Motor neuron (in vitro differentiated cells): ENCODE data around the gene COL23A1. TPM values are rescaled to one million over a fixed set of nuclear protein-coding genes. Genes with fewer than 3 reads are reported as not detected.

ENCODE experiments used
- ATAC-seq, 8 experiments: fragments of 200-7000 bp; cut with Tn5 transposase; replicated peaks in 6 of 8; 2 replicates each; pipeline ENCODE4 v1.8.0; 2021; ENCODE audit warnings: mild to moderate bottlenecking in 8 of 8, moderate library complexity in 8 of 8
- H3K27ac ChIP-seq, 2 donors: fragments of 250-450 bp; sonication (Bioruptor Pico); 2 replicates each; pipeline ENCODE4 v1.9.0; 2021; ENCODE audit warnings: antibody characterized with exemption in 2 of 2, mild to moderate bottlenecking in 2 of 2, moderate library complexity in 1 of 2
- H3K4me1 ChIP-seq, 2 donors: fragments of 250-450 bp; sonication (Bioruptor Pico); replicated peaks in 1 of 2; 2 replicates each; pipeline ENCODE4 v1.6.1; 2021; ENCODE audit warnings: antibody characterized with exemption in 2 of 2, mild to moderate bottlenecking in 2 of 2, moderate library complexity in 1 of 2
- H3K4me3 ChIP-seq, 5 donors: fragments of 250-450 bp; sonication (Bioruptor Pico); 2 replicates each; pipeline ENCODE4 v1.9.0; 2021; ENCODE audit warnings: antibody characterized with exemption in 5 of 5, mild to moderate bottlenecking in 5 of 5, moderate library complexity in 4 of 5
- WGBS, 10 experiments: fragments of 450-650 bp; shearing (Covaris generic); methylation state at CpG; one replicate each; pipeline ENCODE4 v1.0.0; 2022; 5-methylcytosine and 5-hydroxymethylcytosine counted together
- in situ Hi-C, 9 experiments: fragments of 400-800 bp; cut with MboI; loops; one replicate each; pipeline ENCODE4 v1.15.0; 2021; ENCODE audit warnings: low sequenced_read_pairs in 9 of 9, low pct_unique_long_range_greater_than_20kb in 2 of 9; ENCODE audit not compliant: unreplicated experiment in 9 of 9
- total RNA-seq, 8 experiments: library from RNA; unstranded; fragments of 300-600 nt; gene quantifications; 2 replicates each; pipeline versions ENCODE4 v1.2.3 to v1.2.4, GENCODE V29; 2022

Gene COL23A1
- total RNA-seq, 8 experiments from 2014 or later, result 0.10 to 10.8 (median 0.20) TPM

- in situ Hi-C loops, result no loop called here
- Histone ChIP-seq H3K4me3 (no peak overlapping the region), H3K4me1 (no peaks in the 10 kb centered on the region), H3K27ac (no peak overlapping the region)
- ATAC-seq, result no peak
- WGBS, 10 experiments, result 50 to 100% (median 96%) methylated on average over 1 to 4 of the region's 5 CpGs; no CpG with 5 or more reads in 2 of the 10 experiments
Observed at GRCh38 chr5:178216088-178216534, 374.1 kb downstream of the COL23A1 start.

GRCh38 chr5:178215280-178216002, 374.8 kb downstream of the COL23A1 start:
- Histone ChIP-seq H3K4me3 (no peak overlapping the region), H3K4me1 (no peaks in the 10 kb centered on the region), H3K27ac (no peak overlapping the region)
- WGBS, 10 experiments, result 73 to 100% (median 94%) methylated on average over 1 to 8 of the region's 13 CpGs; no CpG with 5 or more reads in 4 of the 10 experiments
- peak in 4 of 8 experiments; percentile 1 to 17 (median 12) for ATAC-seq
- in situ Hi-C loops, result no loop called here

DNA sequence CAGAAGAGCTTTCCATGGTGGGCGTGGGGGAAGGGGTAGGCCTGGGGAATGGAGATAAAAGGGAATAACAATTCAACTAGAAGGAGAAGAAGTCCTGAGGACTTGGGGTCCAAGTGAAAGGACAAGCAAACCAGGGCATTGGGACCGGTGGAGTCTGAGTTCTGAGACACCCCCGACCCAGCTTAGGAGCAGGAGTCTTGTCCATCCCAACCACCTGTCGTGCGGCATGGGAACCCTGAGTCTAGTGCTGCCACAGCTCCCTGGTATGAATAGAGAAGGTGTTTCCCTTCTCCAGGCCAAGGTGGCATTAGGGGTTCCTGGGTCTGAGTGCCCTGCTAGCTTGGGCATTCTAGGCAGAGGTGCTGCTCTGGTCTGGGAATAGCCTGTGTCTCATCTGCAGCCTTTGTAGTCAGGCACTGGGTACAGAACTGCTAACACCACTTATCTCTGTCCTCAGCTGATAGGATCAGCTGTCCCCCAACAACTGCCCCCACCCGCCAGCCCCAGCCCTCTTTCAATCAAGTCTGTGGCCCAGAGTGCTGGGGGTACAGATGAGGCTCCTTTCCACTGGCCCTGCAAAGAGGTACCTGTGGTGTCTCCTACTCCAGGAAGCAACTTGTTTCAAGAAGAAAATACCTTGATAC, 375.9 kb downstream of the COL23A1 start:
- H3K27ac ChIP-seq, result no peak overlapping the region
- H3K4me1 ChIP-seq, result no peaks in the 10 kb centered on the region
- in situ Hi-C loops, result no loop called here
- 87 to 98% (median 92%) methylated on average over 2 to 4 of the region's 6 CpGs; no CpG with 5 or more reads in 7 of the 10 experiments for WGBS, 10 experiments
- no peak overlapping the region for H3K4me3 ChIP-seq
- peak in 1 of 8 experiments; percentile 1 for ATAC-seq

DNA sequence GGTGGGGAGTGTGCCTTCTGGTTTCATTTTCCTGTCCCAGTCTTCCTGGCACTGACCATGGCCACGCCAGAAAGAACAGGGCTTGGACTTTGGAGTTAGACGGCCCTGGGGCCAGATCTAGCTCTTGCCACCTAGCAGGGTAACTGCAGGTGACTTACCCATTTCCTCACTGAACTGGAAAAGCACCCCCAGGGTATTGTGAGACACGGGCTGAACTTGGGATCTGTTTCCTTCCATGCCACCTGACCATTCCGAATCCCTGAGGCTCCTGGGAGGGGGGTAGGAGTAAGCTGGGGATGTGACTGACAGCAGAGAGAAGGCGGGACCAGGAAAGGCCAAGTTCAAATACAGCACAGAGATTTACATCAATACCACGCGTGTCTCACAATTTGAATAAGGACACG, 376.4 kb downstream of the COL23A1 start:
- peak in 3 of 8 experiments; percentile 1 for ATAC-seq
- no peak overlapping the region for H3K27ac ChIP-seq
- H3K4me1 ChIP-seq, result no peaks in the 10 kb centered on the region
- in situ Hi-C loops, result no loop called here
- 49 to 100% (median 84%) methylated on average over 1 to 4 of the region's 8 CpGs; no CpG with 5 or more reads in 2 of the 10 experiments for WGBS, 10 experiments
- H3K4me3 ChIP-seq, result no peak overlapping the region

DNA sequence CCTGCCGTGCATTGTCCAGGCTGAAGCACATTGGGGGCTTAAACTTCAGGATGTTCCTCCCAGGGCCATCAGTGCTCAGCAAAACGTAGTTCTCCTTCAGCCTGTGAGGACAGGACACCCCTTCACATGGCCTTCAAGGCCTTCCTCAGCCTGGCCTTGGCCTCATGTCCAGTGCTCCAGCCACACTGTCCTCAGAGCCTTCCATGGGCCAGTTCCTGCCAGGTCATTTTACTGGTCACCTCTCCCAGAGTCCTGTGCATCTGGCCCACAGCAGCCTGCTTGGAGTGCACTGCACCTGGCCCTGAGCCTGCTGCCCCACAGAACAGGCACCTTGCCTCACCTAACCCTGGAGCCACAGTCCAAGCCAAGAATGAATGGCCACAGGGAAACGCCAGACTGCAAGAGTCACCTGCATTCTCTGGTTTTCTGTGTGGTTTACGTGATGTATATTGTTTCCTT, 377.2 kb downstream of the COL23A1 start:
- peak in 3 of 8 experiments; percentile 2 to 4 (median 2) for ATAC-seq
- Histone ChIP-seq H3K4me1 (no peaks in the 10 kb centered on the region), H3K4me3 (no peak overlapping the region), H3K27ac (no peak overlapping the region)
- in situ Hi-C loops, result no loop called here
- 80 to 100% (median 86%) methylated on average over 1 to 3 of the region's 4 CpGs; no CpG with 5 or more reads in 3 of the 10 experiments for WGBS, 10 experiments

DNA sequence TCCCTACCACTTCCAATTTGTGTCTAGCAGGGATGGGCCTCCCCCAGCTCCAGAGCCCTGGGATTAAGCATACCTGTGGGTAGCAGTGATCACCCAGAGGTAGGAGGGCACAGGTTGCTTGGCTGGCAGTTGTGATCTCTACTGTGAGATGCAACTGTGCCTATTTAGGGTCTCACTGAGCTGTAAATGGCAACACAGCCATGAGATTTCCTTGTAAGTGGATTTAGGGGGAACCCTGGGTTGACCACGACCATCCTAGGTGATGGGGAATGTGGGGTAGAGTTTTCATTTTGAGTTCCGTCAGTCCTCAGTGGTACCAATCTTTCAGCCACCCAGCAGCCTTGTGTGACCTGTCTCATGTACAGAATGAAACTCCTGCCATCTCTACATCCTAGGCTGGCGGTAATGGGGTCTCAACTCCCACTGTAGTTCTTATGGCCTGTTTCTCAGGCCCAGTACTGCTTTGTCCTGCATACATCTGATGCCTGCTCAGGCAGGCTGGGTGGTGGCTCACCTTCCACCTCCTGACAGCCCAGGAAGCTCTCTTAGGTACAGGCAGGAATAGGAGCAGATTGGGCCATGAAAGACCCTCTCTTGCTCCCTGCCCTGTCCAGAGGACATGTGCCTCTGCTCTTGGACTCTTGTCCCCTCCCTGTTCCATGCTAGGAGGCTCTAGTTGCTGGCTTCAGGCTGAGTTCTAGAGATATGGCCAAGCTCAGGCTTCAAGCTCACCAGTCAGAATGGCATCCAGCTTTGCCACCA, 377.8 kb downstream of the COL23A1 start:
- Histone ChIP-seq H3K4me1 (no peaks in the 10 kb centered on the region), H3K27ac (no peak overlapping the region), H3K4me3 (no peak overlapping the region)
- in situ Hi-C loops, result no loop called here
- 79 to 100% (median 100%) methylated on average over 1 to 3 of the region's 3 CpGs; no CpG with 5 or more reads in 7 of the 10 experiments for WGBS, 10 experiments
- peak in 2 of 8 experiments; percentile 1 to 2 for ATAC-seq

- peak in 1 of 8 experiments; percentile 4 for ATAC-seq
- WGBS, 10 experiments, result 33 to 100% (median 79%) methylated on average over 1 to 8 of the region's 8 CpGs; no CpG with 5 or more reads in 6 of the 10 experiments
- in situ Hi-C loops, result no loop called here
- no peak overlapping the region for H3K27ac ChIP-seq
- peaks cover 7 to 8% of the 10 kb centered on the region in 2 donors for H3K4me1 ChIP-seq
- no peak overlapping the region for H3K4me3 ChIP-seq
Observed at GRCh38 chr5:178211095-178212048, 378.8 kb downstream of the COL23A1 start.

DNA sequence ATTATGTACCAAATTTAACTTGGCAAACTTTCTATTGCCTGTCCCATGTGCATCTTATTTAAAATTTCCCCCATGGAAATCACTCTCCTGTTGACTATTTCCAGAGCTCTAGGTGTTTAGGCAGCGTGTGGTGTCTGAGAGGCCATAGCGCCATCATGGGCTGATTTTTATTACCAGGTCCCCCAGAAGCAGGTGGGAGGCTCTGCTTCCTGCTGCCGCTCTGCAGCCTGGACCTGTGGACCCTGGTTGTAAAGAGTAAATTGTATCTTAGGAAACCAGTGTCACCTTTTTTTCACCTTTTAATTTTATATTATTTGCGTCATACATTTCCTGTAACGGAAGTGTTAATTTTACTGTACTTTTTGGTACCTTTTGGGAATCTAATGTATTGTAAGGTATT, 379.5 kb downstream of the COL23A1 start:
- no peak overlapping the region for H3K27ac ChIP-seq
- ATAC-seq, result no peak

DNA sequence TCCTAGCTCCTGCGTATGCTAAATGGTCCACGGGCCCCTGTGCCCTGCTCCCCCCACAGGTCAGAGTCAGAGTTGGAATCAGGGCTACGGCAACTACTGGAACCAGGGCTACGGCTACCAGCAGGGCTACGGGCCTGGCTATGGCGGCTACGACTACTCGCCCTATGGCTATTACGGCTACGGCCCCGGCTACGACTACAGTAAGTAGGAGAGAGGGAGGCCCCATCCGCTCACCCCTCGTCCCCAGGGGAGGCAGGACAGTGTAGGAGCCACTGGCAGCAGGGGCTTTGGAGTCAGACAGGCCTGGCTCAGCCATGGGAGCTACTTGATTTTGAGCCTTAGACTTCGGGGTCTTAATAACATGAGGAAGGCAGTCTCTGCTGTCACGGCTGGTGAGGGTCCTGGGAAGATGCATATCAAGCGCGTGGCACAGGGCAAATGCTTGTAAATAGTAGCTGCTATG, 380.1 kb downstream of the COL23A1 start:
- ATAC-seq, result peak in 1 of 8 experiments; percentile 6
- Histone ChIP-seq H3K4me3 (no peak overlapping the region), H3K4me1 (peaks cover 8 to 14% of the 10 kb centered on the region in 2 donors), H3K27ac (no peak overlapping the region)
- in situ Hi-C loops, result no loop called here
- WGBS, 10 experiments, result 85 to 100% (median 94%) methylated on average over 1 to 9 of the region's 18 CpGs; no CpG with 5 or more reads in 4 of the 10 experiments

More for the DNA sequence above, 379.5 kb downstream of the COL23A1 start:
- in situ Hi-C loops, result no loop called here
- Histone ChIP-seq H3K4me3 (no peak overlapping the region), H3K4me1 (peaks cover 8 to 14% of the 10 kb centered on the region in 2 donors)
- 60 to 100% (median 100%) methylated on average over 1 to 5 of the region's 5 CpGs; no CpG with 5 or more reads in 1 of the 10 experiments for WGBS, 10 experiments

- peaks cover 8 to 14% of the 10 kb centered on the region in 2 donors for H3K4me1 ChIP-seq
- in situ Hi-C loops, result no loop called here
- H3K27ac ChIP-seq, result no peak overlapping the region
- no peak for ATAC-seq
- no peak overlapping the region for H3K4me3 ChIP-seq
- WGBS, 10 experiments, result 100% methylated on average over 2 of the region's 8 CpGs; no CpG with 5 or more reads in 9 of the 10 experiments
Observed at GRCh38 chr5:178209334-178210072, 380.7 kb downstream of the COL23A1 start.

GRCh38 chr5:178208540-178209227, 381.5 kb downstream of the COL23A1 start:
- in situ Hi-C loops, result no loop called here
- 22 to 100% (median 100%) methylated on average over 1 to 3 of the region's 5 CpGs; no CpG with 5 or more reads in 5 of the 10 experiments for WGBS, 10 experiments
- H3K27ac ChIP-seq, result no peak overlapping the region
- no peak overlapping the region for H3K4me3 ChIP-seq
- H3K4me1 ChIP-seq, result peaks cover 8 to 14% of the 10 kb centered on the region in 2 donors
- no peak for ATAC-seq
